Stimulated activated CD8-positive, alpha-beta memory T cell treated with anti-CD3 and anti-CD28 coated beads, Interleukin-7, amount 100 ng/mL, for 24 hours (primary cell): ENCODE measurements around the gene TRPV4.

Experiments used
- DNase-seq: peaks from one replicate; pipeline ENCODE4 v3.0.0-alpha.2; 2020; ENCODE audit warnings: low read depth

TRPV4 gene

DNA sequence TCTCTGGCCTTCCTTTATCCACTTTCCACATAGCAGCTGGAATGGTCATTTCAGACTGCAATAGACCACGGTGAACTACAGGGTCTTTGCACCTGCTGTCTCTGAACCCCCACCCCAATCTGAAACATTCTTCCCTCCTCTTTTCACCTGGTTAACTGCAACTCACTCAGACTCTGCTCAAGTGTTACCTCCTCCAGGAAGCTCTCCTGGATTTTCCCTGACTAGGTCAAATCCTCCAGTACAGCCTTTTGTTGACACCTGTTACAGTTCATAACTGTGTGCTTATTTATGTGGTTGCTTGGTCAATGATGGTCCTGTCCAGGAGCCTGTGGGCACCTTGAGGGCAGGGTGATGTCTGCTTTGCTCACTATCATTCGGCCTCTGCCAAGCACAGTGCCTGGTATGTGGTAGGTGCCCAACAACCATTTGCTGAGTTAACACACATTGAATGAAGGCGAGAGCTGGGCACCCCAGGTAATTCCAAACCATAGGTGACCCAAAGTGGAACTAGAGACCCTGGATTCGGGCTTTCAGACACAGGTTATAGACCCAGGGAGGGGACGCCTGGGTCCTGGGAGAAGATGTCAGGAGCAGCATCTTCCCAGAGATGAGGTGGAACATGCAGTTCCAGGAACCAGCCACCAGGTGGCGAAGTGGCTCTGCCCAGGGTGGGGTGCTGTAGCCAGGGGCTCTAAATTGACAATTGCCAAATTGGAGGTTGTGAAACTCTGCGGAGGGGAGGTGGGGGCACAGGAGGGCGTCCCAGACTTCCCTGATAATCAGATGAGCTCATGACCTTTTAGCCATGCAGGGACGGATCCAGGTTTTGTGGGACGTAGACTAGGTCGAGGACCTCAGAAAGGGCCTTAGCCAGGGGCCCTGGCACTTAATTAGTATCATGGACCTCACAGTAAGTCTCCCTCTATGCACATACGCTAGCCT is 28.1 kb downstream of the TRPV4 start:
- peak; percentile 30 for DNase-seq

GRCh38 chr12:109803678-109804077 is 29.5 kb downstream of the TRPV4 start:
- DNase-seq = no peak

DNA sequence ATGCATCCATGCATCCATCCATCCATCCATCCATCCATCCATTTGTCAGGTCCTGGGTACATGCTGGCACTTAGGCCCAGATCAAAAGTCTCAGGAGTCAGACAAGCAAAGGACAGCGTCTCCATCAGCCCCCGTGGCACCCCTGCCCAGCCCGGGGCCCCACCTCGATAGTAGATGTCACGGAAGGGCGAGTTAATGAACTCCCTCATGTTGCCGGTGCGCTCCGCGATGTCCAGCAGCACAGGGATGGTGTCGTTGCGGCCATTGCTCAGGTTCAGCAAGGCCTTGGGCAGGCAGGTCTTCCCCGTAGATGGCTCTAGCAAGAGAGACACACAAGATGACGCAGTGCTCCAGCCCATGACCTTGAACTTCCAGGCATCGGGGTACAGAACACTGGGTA is 30.4 kb downstream of the TRPV4 start:
- DNase-seq = no peak

GRCh38 chr12:109800536-109800935 is 32.7 kb downstream of the TRPV4 start:
- DNase-seq = no peak

DNA sequence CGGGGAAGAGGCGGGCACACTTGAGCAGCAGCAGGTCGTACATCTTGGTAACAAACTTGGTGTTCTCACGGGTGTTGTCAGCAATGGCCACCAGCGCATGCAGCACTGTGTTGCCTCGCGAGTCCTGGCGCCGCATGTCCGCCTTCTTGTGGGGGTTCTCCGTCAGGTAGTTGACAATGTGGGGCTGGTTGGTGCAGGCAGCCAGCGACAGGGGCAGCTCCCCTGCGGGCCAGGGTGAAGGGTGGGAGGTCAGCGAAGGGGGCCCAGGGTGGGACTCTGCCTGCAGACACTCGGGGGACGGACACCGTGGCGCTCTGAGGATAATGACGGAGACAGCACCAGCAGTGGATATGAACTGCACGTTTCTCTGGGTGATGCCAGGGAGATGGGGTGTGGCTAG is 34.5 kb downstream of the TRPV4 start:
- no peak for DNase-seq

DNA sequence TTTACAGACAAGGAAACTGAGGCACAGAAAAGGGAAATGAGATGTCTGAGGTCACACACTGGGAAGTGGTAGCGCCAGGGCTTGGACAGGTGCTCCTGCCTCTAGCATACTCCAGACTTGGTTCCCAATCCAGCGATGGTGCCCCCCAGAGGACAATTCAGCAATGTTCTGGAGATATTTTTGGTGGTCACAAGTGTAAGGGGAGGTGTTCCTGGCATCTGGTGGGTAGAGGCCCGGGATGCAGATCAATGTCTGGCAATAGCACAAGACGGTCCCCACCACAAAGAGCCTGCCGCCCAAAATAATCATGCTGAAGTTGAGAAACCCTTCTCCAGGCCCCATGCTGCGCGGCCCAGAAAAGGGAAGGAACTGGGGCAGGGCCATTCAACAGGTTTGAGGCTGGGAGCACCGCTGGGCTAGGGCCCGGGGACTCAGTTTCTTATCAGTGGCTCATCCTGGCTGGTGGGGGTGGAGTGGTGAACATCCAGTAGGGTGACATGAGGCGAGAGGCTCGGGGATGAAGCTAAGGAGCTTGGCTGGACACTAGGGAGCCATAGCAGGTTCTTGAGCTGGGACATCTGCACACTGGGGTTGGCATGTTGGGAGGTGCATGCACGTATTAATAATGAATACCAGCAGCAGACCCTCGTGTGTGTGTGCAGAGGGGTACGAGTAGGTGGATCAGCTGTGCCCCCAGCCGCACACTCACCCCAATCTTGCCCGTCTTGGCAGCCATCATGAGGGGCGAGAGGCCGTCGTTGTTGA is 35.1 kb downstream of the TRPV4 start:
- no peak for DNase-seq

DNA sequence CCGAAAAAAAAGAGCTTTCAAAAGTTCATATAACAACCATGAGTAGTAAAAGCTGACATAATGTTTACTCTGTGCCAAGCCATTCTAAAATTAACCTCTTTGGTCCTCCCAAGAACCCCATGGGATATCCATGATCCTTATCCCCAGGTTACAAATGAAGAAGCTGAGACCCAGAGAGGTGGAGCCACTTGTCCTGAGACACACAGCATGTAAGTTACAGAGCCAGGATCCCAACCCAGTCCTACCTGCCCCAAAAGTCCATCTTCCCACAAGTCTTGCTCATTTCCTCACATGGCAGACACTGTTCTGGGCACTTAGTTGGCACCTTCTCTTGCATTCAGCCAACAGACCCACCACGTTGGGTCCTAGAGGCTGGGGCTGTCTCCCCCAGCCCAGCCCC is 37.1 kb downstream of the TRPV4 start:
- no peak for DNase-seq

- DNase-seq = no peak
These were observed 38.2 kb downstream of the TRPV4 start for GRCh38 chr12:109795023-109795422.

DNA sequence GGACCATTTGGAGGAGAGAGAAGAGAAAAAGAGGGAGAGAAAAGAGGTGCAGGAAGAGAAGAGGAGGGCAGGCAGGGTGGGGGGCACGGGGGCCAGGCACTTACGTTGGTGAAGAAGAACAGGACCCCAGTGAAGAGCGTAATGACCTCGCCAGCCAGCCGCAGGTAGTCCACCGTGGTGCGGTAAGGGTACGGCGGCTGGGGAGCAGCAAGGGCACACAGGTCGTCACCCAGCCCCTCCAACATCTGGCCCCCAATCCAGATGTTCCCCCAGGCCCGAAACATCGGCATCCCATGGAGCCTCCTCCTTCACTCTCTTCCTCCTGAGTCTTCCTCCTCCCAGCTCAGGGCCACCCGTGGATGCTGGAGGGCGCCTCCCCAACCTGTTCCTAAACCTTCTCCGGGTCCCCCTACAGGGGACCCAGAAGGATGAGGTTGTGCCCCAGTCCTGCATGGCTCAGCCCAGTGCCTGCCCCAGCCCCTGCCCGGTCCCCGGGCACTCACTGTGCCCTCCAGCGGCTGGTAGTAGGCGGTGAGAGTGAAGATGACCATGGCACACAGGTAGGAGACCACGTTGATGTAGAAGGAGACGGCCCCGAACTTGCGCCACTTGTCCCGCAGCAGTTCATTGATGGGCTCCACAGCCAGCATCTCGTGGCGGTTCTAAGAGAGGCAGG is 39.2 kb downstream of the TRPV4 start:
- no peak for DNase-seq

GRCh38 chr12:109793411-109793810 is 39.8 kb downstream of the TRPV4 start:
- no peak for DNase-seq

DNA sequence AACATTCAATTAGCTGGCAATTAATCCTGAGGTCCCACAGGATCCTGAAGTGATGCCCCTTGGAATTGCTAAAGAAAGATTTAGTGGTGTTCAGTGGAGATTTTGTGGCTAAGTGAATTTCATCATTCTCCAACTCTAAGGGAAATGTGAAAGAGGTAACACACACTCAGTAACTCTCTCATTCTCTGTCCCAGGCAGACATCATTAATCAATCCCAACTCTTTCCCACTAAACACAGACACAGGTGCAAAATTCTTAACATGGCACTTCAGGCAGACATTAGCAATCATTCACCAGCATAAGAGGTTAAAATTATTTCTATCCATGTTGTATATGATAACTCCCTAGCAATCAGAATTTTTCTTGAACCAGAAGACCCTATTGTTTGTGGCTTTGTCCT is 40.2 kb downstream of the TRPV4 start:
- no peak for DNase-seq

DNA sequence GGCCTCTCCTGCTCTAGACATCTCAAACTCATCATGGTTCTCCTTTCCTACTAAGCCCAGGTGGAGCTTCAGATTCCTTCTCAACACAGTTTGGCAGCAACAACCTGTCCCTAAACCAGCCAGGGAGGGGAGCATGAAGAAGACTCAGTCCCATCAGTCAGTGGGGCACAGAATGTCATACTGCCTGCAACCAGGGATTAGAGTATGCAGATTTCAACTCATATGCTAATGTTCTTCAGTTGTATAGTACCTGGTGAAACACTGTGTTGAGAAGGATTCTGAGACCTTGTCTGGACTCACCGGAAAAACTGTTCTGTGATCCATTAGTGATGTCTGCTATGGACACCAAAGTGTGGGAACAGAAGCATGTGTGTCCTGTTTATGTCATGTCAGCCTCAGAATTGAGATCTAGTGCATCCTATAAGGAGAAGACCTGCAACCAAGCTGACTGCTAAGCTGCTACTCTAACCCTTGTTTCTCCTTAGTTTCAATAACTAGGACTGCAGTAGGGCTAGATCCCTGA is 43.6 kb downstream of the TRPV4 start:
- no peak for DNase-seq

GRCh38 chr12:109786799-109787198 is 46.4 kb downstream of the TRPV4 start:
- DNase-seq = no peak

- no peak for DNase-seq
These were observed 47.3 kb downstream of the TRPV4 start for GRCh38 chr12:109785854-109786253.

DNA sequence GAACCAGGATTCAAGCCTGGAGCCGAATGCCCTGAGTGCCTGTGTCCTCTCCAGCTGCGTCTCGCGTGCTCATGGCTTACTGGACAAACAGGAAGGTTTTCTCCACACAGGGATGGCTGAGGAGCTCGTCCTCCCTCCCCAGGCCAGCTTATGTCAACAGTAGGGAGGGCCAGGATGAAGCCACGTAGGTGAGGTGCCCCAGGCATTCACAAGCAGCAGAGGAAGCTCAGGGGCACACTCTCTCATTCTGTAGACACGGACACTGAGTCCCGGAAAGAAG is 49.3 kb downstream of the TRPV4 start:
- no peak for DNase-seq

DNA sequence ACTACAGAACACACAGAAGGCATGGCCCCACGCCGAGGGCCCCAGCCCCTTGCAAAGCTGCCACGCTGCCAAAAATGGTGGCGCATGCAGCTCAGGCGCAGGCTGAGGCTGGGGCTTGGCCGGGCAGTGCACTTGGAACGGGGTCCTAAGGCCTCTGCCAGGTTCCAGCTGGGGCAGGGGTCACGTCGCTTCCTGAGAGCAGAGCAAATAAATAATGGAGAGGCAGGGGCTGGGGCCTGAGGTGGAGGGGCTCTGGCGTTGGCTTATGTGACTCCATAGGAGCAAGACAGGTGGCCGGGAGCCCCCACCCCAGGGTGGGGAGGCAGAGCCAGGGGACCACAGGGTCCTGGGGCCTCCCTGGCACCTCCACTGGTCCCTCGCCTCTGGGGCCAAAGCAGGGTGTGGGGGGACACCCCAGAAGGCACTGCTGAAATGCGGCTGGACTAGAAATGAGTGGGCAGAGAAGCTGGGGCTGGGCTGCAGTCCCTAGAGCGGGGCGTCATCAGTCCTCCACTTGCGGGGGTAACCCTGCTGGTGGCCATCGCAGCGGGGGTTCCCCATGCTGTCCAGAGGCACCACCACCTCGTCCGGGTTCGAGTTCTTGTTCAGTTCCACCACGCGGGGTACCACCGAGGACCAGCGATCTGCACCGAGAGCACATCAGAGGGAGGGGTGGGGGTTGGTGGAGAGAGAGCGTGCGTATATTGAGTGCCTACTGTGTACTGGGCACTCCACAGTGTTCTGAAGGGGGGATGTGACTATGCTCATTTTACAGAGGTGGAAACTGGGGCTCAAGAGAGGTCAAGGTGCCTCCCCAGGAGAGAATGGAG is 49.8 kb downstream of the TRPV4 start:
- no peak for DNase-seq

- no peak for DNase-seq
These were observed 50.9 kb downstream of the TRPV4 start for GRCh38 chr12:109782326-109782703.

DNA sequence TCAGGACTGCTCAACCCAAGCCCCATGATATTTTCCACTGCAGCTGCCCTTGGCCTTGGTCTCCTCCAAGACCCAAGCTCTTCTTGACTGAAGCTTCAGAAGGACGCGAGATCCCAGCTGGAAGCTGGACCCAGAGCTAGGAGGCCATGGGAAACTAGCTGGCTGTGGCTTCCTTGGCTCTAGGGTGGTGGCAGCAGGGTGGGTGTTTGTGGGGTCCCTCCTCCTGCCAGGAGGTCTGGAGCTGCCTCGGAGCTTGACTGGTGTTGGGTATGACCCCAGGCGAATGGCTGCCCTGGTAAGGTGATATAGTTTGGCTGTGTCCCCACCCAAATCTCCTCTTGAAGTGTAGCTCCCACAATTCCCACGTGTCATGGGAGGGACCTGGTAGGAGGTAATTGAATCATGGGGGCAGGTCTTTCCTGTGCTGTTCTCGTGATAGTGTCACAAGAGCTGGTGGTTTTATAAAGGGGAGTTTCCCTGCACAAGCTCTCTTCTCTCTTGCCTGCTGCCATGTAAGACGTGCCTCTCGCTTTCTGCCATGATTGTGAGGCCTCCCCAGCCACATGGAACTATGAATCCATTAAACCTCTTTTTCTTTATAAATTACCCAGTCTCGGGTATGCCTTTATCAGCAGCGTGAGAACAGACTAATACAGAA is 51.4 kb downstream of the TRPV4 start:
- DNase-seq = no peak

DNA sequence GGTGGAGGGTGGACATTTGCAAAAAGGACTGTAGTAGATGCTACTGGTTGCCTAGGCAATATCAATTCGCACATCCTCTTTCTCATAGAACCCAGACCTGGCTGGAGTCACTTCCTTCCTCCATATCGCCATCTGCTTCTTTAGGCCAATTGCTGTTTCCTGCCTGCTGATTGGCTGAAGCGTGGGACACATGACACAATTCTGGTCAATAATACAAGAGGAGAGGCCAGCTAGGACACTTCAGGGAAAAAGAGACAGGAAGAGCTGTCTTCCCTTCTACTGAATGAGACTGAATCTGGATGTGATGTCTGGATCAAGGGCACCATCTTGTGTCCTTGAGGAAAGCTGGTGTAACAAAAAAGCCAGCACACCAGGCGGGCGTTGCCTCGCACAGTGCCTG is 53.8 kb downstream of the TRPV4 start:
- no peak for DNase-seq

- no peak for DNase-seq
These were observed 54.5 kb downstream of the TRPV4 start for GRCh38 chr12:109778684-109779083.

DNA sequence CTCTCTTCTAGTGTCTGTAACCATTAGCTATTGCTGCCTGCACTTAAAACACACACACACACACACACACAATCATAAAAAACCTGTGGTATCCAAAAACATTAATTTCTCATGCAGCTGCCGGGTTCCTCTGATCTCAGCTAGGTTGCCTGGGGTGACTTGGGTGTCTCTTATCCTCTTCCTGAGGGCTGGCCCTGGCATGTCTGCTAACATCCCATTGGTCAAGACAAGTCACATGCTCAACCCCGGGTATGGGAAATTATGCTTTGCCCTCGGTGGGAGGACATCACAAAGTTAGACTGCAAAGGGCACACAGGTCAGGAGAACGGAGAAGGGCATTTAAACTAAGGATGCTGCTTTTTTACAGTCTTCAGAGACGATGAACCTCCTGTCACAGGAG is 55.7 kb downstream of the TRPV4 start:
- peak; percentile 5 for DNase-seq
